ENCODE measurements around the gene DYNC1H1. TPM values are rescaled to one million over a fixed set of nuclear protein-coding genes. Genes with fewer than 3 reads are reported as not detected.

DYNC1H1 gene
- total RNA-seq, 3 donors from 2014 or later: 198 to 211 (median 204) TPM

DNA sequence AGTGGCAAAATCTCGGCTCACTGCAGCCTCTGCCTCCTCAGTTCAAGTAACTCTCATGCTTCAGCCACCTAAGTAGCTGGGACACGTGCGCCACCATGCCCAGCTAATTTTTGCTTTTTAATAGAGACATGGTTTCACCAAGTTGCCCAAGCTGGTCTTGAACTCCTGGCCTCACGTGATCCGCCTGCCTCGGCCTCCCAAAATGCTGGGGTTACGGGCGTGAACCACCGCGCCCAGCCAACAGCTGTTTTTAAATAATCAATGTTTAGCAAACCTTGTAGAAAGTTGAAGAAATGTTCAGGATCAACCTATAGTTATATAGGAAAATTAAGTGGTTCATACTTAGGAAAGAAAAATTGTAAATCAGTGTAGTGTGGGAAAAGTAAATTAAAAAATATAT is 128.4 kb downstream of the DYNC1H1 start:
- H3K4me3 Mint-ChIP-seq: no peak overlapping the region
- no peak for DNase-seq
- H3K36me3 Mint-ChIP-seq (ENCODE audit: insufficient read depth): no peaks in the 10 kb centered on the region
- peaks cover 35% of the 10 kb centered on the region for H3K4me1 Mint-ChIP-seq (ENCODE audit: low read depth)
- H3K9me3 Mint-ChIP-seq: no peaks in the 10 kb centered on the region
- no peak for ATAC-seq
- H3K27me3 Mint-ChIP-seq (ENCODE audit: low read depth): no peaks in the 10 kb centered on the region

GRCh38 chr14:102094101-102094500 is 129.7 kb downstream of the DYNC1H1 start:
- peaks cover 23% of the 10 kb centered on the region for H3K4me1 Mint-ChIP-seq (ENCODE audit: low read depth)
- ATAC-seq (no peak), DNase-seq (no peak)
- H3K27me3 Mint-ChIP-seq (ENCODE audit: low read depth): no peaks in the 10 kb centered on the region
- no peak overlapping the region for H3K4me3 Mint-ChIP-seq
- no peaks in the 10 kb centered on the region for H3K9me3 Mint-ChIP-seq
- H3K36me3 Mint-ChIP-seq (ENCODE audit: insufficient read depth): no peaks in the 10 kb centered on the region

DNA sequence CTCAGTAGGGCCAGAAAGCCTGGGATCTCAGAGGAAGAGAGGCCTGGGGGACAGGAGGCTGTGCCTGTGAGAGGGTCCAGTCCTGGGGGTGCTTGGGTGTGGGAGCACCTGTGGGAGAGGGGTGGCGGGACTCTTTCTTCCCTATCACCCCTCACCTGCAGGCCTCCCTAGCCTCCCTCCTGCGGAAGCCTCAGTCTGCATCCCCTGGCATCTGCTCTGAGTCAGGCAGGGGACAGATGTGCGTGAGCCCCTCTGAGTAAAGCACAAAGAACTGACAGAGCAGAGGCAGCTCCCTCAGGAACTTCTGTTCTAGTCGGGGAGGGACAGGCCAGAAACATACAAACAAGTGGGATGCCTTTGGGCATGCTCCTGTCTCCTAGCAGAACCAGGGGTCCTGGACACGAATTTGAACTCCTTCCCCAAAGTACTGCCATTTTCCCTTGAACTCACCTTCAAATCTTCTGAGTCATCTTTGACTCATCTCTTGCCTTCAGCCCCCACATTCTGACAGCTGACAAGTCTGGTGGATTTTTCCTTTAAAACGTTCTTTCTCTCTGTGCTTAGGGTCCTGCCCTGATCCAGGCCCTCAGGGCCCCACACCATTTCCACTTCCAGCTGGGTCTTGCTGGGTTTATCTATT is 131.0 kb downstream of the DYNC1H1 start:
- DNase-seq (no peak), ATAC-seq (peak; percentile 63 to 66)
- Mint-ChIP-seq H3K4me3 (no peak overlapping the region), H3K9me3 (no peaks in the 10 kb centered on the region), H3K27me3 (ENCODE audit: low read depth) (no peaks in the 10 kb centered on the region), H3K36me3 (ENCODE audit: insufficient read depth) (no peaks in the 10 kb centered on the region), H3K4me1 (ENCODE audit: low read depth) (peaks cover 13% of the 10 kb centered on the region)

DNA sequence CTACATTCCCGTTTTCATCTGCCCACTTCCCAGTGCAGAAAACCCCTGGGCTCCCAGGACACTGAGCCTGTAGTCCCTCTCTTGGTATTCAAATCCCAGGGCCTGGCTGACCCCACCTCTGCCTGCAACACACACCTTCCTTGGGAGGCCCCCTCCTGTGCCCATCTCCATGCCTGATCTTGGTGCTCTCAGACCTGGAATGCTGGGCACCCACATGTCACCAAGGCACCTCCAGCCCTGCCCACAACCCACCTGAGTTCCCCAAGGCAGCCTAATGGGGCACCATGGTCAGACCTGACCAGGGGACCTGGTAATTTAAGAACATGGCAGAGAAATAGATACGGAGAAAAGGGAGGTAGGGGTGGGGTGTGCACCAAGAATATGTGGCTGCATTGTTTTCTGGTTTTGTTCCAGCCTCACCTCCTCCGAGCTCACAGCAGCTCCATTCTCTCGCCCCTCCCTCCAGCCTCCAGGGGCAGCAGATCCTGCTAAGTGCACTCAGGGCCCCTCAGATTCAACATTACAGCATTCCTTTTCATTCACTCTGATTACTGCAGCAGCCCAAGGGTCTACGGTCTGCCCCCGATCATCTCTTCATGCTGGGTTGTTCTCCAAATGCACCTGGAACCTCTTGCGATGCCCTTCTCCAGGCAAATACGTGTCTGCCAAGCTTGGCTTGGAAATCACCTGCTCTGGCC is 131.6 kb downstream of the DYNC1H1 start:
- Mint-ChIP-seq H3K36me3 (ENCODE audit: insufficient read depth) (no peaks in the 10 kb centered on the region), H3K27me3 (ENCODE audit: low read depth) (no peaks in the 10 kb centered on the region), H3K9me3 (no peaks in the 10 kb centered on the region), H3K4me1 (ENCODE audit: low read depth) (peaks cover 11% of the 10 kb centered on the region), H3K4me3 (no peak overlapping the region)
- ATAC-seq: peak in 1 of 2 donors; percentile 23
- DNase-seq: no peak

DNA sequence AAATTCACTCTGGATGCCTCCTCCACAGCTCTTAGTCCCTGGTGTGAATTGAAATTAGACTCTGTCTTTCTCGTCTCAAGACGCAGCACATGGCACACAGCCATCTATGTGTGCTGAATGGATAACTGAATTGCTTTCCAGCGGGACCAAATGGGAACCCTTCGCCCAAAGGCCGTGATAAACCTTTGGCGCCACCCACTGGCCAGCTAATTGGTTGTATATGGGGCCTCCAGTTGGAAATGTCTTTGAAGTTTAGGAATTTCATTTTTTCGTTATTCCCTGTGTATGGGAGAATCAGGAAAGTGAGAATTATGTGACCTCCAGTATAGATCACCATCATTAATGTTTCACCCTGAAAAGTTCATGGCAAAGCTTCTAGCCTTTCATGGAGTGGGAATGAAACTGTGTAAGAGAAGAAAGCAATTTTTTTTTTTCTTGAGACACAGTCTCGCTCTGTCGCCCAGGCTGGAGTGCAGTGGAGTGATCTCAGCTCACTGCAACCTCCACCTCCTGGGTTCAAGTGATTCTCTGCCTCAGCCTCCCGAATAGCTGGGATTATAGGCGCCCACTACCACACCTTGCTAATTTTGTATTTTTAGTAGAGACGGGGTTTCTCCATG is 132.3 kb downstream of the DYNC1H1 start:
- peak; percentile 56 to 72 for ATAC-seq
- peak; percentile 71 for DNase-seq
- Mint-ChIP-seq H3K36me3 (ENCODE audit: insufficient read depth) (no peaks in the 10 kb centered on the region), H3K9me3 (no peaks in the 10 kb centered on the region), H3K4me3 (no peak overlapping the region), H3K27me3 (ENCODE audit: low read depth) (no peaks in the 10 kb centered on the region), H3K4me1 (ENCODE audit: low read depth) (peaks cover 11% of the 10 kb centered on the region)

GRCh38 chr14:102097441-102098135 is 133.2 kb downstream of the DYNC1H1 start:
- no peaks in the 10 kb centered on the region for H3K36me3 Mint-ChIP-seq (ENCODE audit: insufficient read depth)
- peaks cover 11% of the 10 kb centered on the region for H3K4me1 Mint-ChIP-seq (ENCODE audit: low read depth)
- ATAC-seq (no peak), DNase-seq (no peak)
- no peaks in the 10 kb centered on the region for H3K27me3 Mint-ChIP-seq (ENCODE audit: low read depth)
- H3K9me3 Mint-ChIP-seq: no peaks in the 10 kb centered on the region
- no peak overlapping the region for H3K4me3 Mint-ChIP-seq

DNA sequence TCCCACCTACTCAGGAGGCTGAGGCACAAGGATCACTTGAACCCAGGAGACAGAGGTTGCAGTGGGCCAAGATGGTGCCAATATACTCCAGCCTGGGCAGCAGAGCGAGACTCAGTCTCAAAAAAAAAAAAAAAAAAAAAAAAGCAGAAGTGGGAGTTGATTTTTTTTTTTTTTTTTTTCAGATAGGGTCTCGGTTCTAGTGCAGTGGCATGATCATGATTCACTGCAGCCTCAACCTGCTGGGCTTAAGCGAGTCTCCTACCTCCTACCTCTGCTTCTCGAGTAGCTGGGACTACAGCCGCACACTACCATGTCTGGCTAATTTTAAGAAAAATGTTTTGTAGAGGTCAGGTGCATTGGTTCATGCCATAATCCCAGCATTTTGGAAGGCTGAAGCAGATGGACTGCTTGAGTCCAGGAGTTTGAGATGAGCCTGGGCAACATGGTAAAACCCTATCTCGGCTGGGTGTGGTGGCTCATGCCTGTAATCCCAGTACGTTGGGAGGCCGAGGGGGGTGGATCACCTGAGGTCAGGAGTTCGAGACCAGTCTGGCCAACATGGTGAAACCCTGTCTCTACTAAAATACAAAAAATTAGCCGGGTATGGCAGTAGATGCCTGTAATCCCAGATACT is 138.8 kb downstream of the DYNC1H1 start:
- DNase-seq (no peak), ATAC-seq (no peak)
- Mint-ChIP-seq H3K9me3 (no peaks in the 10 kb centered on the region), H3K27me3 (ENCODE audit: low read depth) (no peaks in the 10 kb centered on the region), H3K36me3 (ENCODE audit: insufficient read depth) (no peaks in the 10 kb centered on the region), H3K4me3 (no peak overlapping the region), H3K4me1 (ENCODE audit: low read depth) (no peaks in the 10 kb centered on the region)

- H3K27me3 Mint-ChIP-seq (ENCODE audit: low read depth): no peaks in the 10 kb centered on the region
- H3K4me3 Mint-ChIP-seq: no peak overlapping the region
- no peaks in the 10 kb centered on the region for H3K36me3 Mint-ChIP-seq (ENCODE audit: insufficient read depth)
- ATAC-seq: no peak
- no peaks in the 10 kb centered on the region for H3K4me1 Mint-ChIP-seq (ENCODE audit: low read depth)
- H3K9me3 Mint-ChIP-seq: no peaks in the 10 kb centered on the region
- DNase-seq: no peak
Measured at GRCh38 chr14:102105369-102105768, 141.0 kb downstream of the DYNC1H1 start.

Other genes with a start within 250 kb of the DYNC1H1 start
- gene PPP2R5C, start 202.9 kb upstream of the DYNC1H1 start, total RNA-seq: 100 to 1,000 TPM; 160 to 180 (median 173) TPM
- 1,000 to 10,000 TPM; 1,385 to 1,509 (median 1,444) TPM for gene HSP90AA1, start 122.5 kb downstream of the DYNC1H1 start, total RNA-seq
- gene WDR20, start 175.3 kb downstream of the DYNC1H1 start, total RNA-seq: 10 to 100 TPM; 28.7 to 33.9 (median 29.9) TPM

Measured in activated T-cell treated with anti-CD3 and anti-CD28 coated beads, Interleukin-2, amount 50 U/mL, for 4 hours (primary cell).